HG02973 (cell line): ENCODE data around the gene PIK3R3.
"Not testable (repeated sequence)": the region's sequence is repeated elsewhere in the genome, so short reads cannot be mapped to it uniquely, and the experiment has no call there.

ENCODE experiments used
- ATAC-seq: cut with Tn5 transposase; IDR thresholded peaks from one replicate; pipeline ENCODE4 v1.9.1; 2021; ENCODE audit warnings: moderate library complexity; ENCODE audit not compliant: unreplicated experiment

PIK3R3 gene

DNA sequence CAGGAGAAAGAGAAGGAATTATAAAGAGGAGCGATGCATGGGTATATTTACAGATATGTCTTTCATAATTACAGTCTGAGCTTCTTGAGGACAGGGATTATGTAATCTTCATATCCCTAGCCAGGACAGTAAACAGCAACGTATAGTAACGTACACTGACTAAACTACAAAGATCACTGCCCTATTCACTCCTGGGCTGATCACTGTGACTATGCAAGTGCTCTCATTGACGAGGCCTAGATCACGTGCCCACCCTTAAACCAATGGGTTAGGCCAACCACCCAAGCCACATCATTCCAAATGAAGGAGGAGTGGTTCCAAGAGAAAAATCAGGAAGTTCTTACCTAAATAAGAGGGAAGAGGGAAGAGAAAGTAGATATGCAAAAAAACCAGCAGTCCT, 18.5 kb downstream of the PIK3R3 start:
- ATAC-seq: no peak

DNA sequence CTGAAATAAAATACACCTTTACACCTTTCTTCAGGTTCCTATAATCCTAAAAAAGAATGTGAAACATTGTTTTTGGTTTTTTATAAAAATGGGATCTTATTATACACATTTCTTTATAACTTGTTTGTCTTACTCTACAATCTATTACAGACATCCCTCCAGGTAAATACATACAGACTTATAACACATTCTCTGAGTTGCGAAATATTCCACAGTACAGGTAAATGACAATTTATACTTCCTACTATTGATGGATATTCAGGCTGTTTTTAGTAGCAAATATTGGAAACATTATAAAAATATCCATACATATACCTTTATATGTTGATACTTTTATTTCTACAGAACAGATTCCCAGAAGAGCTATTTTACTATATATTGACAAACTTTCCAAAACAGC, 20.3 kb downstream of the PIK3R3 start:
- ATAC-seq: no peak

DNA sequence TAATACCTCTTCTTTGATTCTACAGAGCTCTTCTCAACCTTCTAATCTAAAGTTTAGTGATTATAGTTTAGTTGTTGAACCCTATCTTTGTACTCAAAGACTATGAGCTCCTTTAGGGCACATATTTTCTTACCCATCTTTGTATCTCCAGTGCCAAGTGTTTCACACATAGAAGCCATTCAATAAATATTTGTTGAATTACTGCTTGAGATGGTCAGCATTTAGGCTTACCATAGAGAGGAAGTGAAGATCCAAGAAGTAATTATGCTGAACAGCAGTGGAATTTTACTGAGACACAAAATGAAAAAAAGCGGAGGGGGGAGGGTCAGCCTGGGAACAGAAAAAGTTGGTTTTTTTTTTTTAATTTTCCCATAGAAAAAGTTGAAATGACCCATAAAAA, 21.9 kb downstream of the PIK3R3 start:
- no peak for ATAC-seq

DNA sequence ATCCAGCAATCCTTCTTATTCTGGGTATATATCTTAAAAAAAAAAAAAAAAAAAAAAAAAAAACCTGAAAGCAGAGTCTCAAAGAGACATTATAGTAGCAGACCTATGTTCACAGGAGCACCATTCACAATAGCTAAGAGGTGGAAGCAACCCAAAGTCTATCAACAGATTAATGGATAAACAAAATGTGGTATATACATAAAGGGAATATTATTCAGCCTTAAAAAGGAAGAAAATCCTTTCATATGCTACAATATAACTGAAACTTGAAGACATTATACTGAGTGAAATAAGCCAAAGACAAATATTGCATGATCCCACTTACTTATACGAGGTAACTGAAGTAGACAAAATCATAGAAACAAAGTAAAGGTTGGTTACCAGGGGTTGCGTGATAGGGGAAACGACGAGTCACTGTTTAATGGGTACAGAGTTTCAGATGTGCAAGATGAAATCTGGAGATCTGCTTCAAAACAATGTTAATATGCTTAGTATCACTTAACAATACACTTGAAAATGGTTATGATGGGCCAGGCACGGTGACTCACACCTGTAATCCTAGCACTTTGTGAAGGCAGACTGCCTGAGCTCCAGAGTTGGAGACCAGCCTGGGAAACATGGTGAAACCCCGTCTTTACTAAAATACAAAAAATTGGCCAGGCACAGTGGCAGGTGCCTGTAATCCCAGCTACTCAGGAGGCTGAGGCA, 29.5 kb downstream of the PIK3R3 start:
- no peak for ATAC-seq

DNA sequence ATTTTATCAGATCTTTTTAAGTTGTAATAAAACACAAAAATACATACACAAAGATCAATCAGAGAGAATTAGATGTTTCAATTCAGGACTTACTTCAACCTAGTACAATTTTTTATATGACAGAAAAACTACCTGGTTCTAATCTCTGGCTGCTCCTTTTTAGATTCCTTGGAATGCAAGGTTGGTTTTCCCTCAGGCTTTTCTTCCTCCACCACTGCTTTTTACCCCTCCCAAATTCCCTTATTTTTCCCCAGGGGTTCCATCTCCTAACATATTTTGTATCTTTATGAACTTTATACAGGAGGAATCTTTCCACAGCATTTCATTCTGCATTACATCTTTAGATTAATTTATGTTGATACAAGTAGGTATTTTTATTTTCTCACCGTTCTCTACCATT, 33.2 kb downstream of the PIK3R3 start:
- no peak for ATAC-seq

DNA sequence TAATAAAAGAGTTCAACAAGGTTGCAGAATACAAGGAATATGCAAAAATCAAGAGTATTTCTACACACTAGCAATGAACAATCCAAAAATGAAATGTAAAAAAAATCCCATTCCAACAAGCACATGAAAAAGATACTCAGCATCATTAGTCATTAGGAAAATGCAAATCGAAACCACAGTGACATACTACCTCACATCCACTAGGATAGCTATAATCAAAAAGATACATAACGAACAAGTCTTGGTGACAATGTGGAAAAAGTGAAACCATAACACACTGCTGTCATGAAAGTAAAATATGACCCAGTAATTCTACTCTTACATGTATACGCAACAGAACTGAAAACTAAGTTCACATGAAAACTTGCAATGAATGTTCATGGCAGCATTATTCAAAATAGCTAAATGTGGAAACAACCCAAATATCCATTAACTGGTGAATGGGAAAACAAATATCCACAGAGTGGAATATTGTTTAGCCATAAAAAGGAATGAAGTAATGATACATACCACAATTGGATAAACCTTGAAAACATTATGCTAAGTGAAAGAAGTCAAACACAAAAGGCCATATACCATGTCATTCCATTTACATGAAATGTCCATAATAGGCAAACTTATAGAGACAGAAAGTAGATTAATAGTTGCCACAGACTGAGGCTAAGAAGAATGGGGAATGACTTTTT, 34.3 kb downstream of the PIK3R3 start:
- no peak for ATAC-seq

DNA sequence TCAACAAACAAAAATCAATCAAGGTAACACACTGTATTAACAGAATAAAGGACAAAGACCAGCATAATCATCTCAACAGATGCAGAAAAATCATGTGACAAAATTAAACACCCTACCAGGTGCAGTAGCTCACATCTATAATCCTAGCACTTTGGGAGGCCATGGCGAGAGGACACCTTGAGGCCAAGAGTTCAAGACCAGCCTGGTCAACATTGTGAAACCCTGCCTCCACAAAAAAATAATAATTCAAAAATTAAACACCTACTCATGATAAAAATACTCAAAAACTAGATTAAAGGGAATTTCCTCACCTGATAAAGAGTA, 35.3 kb downstream of the PIK3R3 start:
- no peak for ATAC-seq

DNA sequence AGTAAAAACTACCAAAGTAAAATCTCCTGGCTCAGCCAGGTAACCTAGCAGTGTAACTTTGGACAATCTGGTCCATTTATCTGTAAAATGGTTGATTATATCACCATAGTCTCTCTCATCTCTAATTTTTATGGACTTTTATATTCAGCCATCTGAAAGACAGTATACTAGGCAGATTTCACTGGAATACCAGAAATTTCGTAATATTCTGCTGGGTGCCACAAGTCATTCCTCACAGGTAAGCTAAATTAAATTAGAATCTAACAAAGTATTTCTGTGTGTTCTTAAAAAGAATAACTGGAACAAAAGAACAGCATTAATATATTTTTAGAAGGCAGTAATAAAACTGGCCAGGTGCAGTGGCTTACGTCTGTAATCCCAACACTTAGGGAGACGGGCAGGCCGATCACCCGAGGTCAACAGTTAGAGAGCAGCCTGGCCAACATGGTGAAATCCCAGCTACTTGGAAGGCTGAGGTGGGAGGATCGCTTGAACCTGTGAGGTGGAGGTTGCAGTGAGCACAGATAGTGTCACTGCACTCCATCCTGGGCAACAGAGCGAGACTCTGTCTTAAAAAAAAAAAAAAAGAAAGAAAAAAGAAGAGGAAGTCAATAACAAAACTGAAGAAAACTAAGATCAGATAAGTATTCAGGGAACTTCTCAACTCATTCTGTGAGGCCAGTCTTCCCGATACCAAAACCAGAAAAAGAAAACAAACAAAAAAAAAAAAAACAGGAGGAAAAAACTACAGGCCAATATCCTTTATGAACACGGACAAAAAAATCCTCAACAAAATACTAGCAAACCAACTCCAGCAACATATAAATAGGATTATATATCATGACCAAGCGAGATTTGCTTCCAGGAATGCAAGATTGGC, 35.9 kb downstream of the PIK3R3 start:
- ATAC-seq: no peak

DNA sequence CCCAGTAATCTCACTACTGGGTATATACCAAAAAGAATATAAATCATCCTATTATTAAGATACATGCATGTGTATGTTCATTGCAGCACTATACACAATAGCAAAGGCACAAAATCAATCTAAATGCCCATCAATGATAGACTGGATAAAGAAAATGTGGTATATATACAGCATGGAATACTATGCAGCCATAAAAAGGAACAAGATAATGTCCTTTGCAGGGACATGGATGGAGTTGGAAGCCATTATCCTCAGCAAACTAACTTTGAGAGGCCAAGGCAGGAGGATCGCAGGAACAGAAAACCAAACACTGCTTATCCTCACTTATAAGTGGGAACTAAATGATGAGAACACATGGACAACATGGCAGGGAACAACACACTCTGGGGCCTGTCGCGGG, 37.3 kb downstream of the PIK3R3 start:
- not testable (repeated sequence) for ATAC-seq

DNA sequence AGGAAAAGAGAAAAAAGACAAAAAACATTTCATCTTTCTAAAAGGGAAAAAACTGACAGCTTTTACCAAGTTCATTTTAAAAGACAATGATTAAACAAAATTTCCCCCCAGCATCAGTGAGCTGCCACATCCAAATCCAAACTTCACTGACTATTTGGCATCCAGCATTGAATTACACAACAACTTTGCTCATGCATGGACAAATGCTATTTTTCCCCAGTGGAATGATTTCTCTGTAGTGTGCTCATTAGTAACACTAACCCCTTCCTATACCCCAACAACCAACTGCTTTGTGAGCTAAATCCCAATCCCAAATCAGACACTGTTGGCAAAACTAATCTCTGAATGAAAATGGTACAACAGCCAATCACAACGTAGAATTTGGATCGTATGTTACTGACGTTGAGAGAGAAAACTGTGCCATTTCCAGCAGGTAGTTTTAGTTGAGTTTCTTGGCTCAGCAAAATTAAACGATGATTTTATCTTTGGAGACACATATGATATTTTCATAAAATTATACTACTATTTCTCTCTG, 37.9 kb downstream of the PIK3R3 start:
- no peak for ATAC-seq

DNA sequence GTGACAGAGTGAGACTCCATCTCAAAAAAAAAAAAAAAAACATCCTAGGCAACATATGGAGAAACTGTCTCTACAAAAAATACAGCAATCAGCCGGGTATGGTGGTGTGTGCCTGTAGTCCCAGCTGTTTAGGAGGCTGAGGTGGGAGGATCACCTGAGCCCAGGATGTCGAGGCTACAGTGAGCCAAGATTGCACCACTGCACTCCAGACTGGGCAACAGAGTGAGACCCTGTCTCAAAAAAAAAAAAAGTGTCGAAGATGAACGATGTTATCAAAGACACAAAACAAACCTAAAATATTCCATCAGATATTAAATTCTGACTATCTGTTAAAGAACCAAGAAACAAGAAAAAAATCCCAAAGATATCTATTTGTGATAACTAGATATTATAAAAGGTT, 38.6 kb downstream of the PIK3R3 start:
- ATAC-seq: not testable (repeated sequence)

DNA sequence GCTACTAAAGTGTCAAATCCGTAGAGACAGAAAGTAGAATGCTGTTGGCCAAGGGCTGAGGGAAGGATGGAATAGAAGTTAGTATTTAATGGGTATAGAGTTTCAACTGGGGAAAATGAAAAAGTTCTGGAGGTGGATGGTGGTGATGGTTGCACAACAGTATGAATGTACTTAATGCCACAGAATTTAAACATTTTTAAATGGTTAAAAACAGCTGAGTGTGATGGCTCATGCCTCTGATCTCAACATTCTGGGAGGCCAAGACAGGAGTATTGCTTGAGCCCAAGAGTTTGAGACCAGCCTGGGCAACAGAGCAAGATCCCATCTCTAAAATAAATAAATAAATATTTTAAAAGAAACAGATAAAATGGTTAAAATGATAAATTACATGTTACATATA, 44.5 kb downstream of the PIK3R3 start:
- ATAC-seq: no peak

DNA sequence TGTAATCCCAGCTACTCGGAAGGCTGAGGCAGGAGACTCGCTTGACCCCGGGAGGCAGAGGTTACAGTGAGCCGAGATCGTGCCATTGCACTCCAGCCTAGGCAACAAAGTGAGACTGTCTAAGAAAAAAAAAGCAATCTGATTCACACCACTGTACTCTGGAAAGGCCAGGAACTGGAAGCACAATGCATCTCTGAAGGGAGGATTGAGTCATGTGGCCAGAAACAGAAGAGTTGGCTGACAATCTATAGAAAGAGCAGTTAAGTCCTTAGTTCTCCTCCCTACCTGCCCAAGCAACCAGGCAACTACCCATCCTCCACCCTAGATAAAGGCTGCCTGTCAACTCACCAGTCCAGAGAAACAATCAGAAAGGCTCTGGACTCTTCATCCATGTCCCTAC, 45.9 kb downstream of the PIK3R3 start:
- no peak for ATAC-seq

DNA sequence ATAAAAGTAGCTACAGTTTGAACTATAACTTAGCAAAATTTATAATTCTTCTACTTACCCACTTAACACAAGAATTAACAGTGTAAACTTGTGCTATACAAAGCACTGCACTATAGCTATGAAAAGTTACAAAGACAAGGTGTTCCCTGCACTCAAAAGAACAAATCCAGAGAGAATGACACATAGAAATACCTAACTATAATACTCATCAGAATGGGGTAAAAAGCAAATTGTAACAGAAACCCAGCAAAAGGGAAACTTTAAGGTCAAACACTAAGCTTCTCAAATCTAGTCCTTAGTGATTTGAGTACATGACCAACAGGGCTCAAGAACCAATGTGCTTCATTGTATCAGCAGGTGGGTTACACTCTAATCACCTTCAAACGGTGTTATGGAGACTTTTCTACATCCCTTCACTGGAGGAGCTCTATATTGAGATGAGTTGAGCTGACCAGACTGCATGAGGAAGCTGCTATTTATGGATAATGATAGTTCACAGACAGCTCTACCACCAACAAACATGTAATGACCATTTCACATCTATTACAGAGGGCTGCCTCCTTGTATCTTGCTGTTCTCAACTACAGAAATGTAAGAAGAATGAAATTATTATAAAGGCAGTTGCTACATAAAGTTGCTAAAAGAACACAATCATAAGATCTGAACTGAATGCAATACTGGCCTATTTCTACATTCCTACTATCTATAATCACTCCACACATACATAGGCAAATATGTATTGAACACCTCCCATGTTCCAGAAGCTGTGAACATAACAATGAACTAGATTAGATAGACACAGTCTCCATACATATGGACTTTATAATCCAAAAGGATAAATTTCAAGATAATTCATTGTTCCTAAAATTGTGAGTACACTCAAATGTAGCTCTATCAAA, 47.6 kb downstream of the PIK3R3 start:
- ATAC-seq: no peak

DNA sequence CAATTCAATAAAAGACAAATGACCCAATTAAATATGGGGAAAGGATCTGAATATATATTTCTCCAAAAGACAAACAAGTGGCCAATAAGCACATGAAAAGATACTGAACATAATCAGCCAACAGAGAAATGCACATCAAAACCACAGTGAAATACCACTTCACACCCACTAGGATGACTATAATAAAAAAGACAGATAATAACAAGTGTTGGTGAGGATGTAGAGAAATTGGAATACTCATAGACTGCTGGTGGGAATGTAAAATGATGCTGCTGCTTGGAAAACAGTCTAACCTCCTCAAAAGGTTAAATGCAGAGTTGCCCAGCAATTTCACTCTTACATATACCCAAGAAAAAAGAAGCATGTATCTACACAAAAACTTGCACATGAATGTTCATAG, 48.9 kb downstream of the PIK3R3 start:
- no peak for ATAC-seq

DNA sequence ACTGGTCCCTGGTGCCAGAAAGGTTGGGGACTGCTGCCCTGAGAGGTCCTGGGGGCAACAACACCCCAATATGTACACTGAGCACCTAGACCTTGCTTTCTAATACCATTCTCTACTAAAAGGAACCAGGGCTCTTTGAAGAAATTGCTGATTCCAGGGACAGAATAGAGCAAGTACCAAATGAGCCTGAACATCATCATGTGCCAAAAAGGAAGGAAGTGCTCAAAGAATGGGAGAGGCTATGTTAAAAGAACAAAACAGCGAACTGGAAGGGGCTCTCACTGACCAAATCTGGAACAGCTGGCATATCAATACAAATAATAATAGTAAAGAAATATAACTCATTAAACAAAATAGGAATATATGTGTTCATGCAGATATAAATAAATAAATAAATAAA, 50.8 kb downstream of the PIK3R3 start:
- no peak for ATAC-seq

DNA sequence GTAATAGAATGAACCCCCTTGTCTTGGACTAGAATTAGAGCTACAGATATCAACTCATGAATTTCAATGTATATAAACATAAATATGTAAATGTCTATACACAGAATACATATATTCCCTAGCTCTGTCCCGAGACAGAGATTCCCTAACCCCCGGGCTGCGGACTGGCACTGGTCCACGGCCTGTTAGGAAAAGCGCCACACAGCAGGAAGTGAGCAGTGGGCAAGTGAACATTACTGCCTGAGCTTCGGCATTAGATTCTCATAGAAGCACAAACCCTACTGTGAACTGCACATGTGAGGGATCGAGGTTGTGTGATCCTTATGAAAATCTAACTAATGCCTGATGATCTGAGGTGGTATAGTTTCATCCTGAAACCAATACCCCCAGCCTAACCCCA, 51.2 kb downstream of the PIK3R3 start:
- ATAC-seq: no peak

DNA sequence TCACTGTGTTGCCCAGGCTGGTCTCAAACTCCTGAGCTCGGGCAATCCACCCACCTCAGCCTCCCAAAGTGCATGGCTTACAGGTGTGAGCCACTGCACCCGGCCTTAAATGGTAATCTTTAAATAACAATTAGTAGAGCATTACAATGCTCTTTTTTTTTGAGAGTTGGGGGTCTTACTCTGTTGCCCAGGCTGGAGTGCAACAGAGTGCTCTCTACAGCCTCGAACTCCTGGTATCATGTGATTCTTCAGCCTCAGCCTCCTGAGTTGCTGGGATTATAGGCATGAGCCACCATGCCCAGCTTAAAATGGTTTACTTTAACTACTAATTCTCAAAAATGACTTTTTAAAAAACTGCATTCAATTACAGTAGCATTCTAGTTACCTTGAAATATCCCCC, 52.2 kb downstream of the PIK3R3 start:
- no peak for ATAC-seq

DNA sequence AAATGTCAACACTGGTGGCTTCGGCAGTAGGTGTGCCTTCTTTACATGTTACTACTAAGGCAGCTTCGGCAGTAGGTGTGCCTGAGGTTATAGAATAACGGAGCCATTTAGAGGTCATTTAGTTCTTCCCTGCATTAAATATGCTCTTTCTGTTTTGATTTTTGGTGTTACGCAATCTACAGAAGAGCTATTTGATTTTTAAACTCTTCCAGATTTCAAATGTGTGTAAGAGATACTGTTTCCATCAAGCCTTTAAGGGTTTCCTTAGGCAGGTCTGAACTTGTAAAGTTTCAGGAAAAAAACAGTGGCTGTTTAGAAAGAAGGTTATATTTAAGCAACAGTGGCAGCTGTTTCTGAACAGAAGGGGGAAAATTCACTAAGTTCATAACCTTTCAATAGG, 54.8 kb downstream of the PIK3R3 start:
- no peak for ATAC-seq

DNA sequence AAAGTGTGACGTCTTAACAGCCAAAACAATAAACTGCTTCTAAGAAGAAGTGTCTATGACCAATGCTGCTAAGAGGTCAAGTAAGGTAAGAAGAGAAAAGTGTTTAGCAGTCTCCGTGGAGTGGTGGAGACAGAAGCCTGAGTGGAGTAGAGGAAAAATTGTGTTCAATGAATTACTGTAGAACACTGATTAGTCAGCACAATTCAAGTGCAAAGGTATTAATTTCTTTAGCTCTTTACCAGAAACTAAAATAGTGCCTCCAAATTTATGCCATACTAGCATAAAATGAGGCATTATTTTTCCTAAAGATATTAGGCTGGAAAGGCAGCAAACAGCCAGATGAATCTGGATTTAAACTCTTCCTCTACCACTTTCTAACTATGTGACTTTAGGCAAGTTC, 56.1 kb downstream of the PIK3R3 start:
- ATAC-seq: no peak

DNA sequence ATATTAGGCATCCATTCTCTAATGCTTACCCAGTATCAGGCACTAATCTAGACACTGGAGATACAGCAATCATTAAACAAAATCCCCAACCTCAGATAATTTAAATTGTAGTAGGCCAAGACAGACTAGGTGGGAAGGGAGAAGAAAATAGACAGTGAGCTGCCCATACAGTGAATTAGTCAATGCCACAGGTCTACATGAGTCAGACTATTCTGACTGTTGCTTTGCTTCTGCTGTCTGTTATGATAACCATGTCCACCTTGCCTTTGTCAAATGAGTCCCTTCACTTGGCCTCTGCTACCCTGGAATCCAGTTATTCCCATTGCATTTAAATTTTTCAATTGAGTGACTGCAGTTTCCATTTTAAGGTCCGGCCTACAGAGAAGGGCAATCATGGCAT, 59.5 kb downstream of the PIK3R3 start:
- ATAC-seq: no peak
